ENCODE data around the gene CDC42BPB. TPM values are rescaled to one million over a fixed set of nuclear protein-coding genes. Genes with fewer than 3 reads are reported as not detected.

CDC42BPB gene
- polyA plus RNA-seq, 1 of the 3 experiments (the other 2 are of a cell fraction) = 61.6 TPM

DNA sequence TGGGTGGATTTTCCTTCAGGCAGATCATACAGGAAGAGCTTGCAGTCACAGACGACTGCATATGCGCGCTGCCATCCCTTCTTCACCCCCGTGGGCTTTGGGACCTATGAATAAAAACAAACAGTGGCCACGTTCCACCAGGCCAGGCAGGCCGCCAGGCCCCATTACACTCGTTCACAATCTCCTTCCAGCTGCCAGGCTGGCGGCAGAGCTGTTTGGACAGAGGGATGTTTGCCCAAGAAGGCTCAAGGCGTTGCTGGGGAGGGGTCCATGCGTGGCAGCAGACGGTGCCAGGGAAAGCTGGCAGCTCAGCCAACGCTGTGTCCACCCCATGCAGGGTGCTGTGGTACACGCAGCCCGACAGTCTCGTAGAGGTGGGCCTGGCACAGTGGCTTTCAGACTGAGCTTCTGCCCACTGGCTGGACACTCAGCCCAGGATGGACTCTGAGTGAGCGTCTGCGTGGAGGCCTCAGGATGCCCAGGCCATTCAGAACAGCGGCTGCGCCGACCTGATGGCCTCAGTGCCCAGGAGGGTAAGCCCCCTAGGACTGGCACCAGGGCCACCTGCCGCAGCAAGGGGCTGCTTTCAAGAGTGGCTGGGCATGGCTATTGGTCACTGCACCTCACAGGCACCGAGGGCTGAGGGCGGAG lies 107.4 kb downstream of the CDC42BPB start:
- no peak for DNase-seq
- TF ChIP-seq, protein P1, sequence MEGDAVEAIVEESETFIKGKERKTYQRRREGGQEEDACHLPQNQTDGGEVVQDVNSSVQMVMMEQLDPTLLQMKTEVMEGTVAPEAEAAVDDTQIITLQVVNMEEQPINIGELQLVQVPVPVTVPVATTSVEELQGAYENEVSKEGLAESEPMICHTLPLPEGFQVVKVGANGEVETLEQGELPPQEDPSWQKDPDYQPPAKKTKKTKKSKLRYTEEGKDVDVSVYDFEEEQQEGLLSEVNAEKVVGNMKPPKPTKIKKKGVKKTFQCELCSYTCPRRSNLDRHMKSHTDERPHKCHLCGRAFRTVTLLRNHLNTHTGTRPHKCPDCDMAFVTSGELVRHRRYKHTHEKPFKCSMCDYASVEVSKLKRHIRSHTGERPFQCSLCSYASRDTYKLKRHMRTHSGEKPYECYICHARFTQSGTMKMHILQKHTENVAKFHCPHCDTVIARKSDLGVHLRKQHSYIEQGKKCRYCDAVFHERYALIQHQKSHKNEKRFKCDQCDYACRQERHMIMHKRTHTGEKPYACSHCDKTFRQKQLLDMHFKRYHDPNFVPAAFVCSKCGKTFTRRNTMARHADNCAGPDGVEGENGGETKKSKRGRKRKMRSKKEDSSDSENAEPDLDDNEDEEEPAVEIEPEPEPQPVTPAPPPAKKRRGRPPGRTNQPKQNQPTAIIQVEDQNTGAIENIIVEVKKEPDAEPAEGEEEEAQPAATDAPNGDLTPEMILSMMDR (IDR thresholded peaks at IDR 0.05) = no peak
- TF ChIP-seq ELF1 (IDR thresholded peaks at IDR 0.05) (no peak), TEAD4 (IDR thresholded peaks at IDR 0.05; ENCODE audit: borderline replicate concordance, insufficient read depth) (no peak), RAD21 (IDR thresholded peaks at IDR 0.05; ENCODE audit: low read length) (no peak), RFX5 (IDR thresholded peaks at IDR 0.05; ENCODE audit: low read length) (no peak)
- TF ChIP-seq, protein P2, sequence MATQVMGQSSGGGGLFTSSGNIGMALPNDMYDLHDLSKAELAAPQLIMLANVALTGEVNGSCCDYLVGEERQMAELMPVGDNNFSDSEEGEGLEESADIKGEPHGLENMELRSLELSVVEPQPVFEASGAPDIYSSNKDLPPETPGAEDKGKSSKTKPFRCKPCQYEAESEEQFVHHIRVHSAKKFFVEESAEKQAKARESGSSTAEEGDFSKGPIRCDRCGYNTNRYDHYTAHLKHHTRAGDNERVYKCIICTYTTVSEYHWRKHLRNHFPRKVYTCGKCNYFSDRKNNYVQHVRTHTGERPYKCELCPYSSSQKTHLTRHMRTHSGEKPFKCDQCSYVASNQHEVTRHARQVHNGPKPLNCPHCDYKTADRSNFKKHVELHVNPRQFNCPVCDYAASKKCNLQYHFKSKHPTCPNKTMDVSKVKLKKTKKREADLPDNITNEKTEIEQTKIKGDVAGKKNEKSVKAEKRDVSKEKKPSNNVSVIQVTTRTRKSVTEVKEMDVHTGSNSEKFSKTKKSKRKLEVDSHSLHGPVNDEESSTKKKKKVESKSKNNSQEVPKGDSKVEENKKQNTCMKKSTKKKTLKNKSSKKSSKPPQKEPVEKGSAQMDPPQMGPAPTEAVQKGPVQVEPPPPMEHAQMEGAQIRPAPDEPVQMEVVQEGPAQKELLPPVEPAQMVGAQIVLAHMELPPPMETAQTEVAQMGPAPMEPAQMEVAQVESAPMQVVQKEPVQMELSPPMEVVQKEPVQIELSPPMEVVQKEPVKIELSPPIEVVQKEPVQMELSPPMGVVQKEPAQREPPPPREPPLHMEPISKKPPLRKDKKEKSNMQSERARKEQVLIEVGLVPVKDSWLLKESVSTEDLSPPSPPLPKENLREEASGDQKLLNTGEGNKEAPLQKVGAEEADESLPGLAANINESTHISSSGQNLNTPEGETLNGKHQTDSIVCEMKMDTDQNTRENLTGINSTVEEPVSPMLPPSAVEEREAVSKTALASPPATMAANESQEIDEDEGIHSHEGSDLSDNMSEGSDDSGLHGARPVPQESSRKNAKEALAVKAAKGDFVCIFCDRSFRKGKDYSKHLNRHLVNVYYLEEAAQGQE (IDR thresholded peaks at IDR 0.05; ENCODE audit: low read depth, low read length) = no peak
- H3F3A ChIP-seq (replicated peaks; ENCODE audit: insufficient read depth) = no peaks in the 10 kb centered on the region
- no peaks in the 10 kb centered on the region for H3K27me3 ChIP-seq (ENCODE audit: insufficient read depth)
- H3K9ac ChIP-seq = no peak overlapping the region
- ChIA-PET CTCF (interaction anchor here (1.6 kb wide), 1 partner anchor 9 kb away, joined by 3 read pairs; no protein-coding TSS in a partner anchor), POLR2A (no interaction called here)
- H3K4me1 ChIP-seq (ENCODE audit: control insufficient read depth in 1 of 2, insufficient read depth in 2 of 2, low read depth in 1 of 2, low read length in 1 of 2) = peaks cover 0 to 3% of the 10 kb centered on the region in 2 experiments; a peak in 1 of 4 replicates
- H3K9me3 ChIP-seq = no peaks in the 10 kb centered on the region
- H3K27ac ChIP-seq (ENCODE audit: low read depth in 2 of 2, low read length in 1 of 2) = peak overlapping the region in 1 of 2 experiments; percentile 24; a peak in 1 of 4 replicates
- no peaks in the 10 kb centered on the region for H3K9me2 ChIP-seq
- WGBS (ENCODE audit: low lambda C conversion rate) = 83% methylated on average over 9 of the region's 23 CpGs
- no peaks in the 10 kb centered on the region for H4K20me1 ChIP-seq (ENCODE audit: insufficient read depth)
- no peak overlapping the region for H3K4me3 ChIP-seq (ENCODE audit: low read depth in 2 of 2, low read length in 1 of 2)
- peaks cover 49 to 87% of the 10 kb centered on the region in 2 experiments for H3K36me3 ChIP-seq (replicated peaks in 1 of 2; ENCODE audit: control insufficient read depth in 1 of 2, insufficient read depth in 2 of 2, low read length in 1 of 2)
- H2AFZ ChIP-seq (ENCODE audit: low read depth) = no peak overlapping the region
- no peaks in the 10 kb centered on the region for H3K79me2 ChIP-seq (ENCODE audit: insufficient read depth)
- no peak overlapping the region for H3K4me2 ChIP-seq

DNA sequence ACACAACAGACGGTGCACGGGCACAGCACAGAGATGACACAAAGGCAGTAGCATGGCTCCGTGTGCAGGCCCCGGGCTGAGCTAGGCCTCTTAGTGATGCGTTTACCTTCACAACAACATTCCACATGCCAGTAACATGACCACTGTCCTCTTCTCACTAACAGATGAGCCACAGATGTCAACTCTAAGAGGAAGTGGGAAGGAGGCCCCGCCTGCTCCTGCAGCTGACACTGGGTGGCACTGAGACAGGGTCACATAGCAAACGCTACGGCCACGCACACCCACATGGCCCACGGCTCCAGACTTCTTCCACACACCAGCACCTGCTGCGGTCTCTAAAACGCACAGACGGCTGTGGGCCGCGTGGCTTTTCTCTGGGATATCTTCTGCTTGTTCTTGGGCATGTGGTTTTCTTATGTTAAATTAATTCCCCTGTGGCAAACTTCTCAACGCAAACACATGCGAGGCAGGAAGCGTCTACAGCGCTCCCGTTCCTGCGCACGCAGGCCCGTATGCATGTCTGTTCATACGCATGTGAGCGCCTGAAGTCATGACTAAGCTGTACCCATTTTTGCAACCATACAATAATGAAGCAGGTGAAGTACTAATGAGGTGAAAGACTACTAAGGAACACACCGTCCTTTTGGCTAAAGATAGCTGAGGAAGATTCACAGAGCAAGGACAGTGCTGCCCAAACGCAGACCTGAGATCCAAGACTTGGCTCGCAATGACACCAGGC lies 108.1 kb downstream of the CDC42BPB start:
- ChIA-PET POLR2A (no interaction called here), CTCF (interaction anchor here (1.6 kb wide), 1 partner anchor 8 kb away, joined by 3 read pairs; no protein-coding TSS in a partner anchor)
- Histone ChIP-seq H3K9me2 (no peaks in the 10 kb centered on the region), H3F3A (replicated peaks; ENCODE audit: insufficient read depth) (no peaks in the 10 kb centered on the region), H3K4me3 (ENCODE audit: low read depth in 2 of 2, low read length in 1 of 2) (no peak overlapping the region), H3K9me3 (no peaks in the 10 kb centered on the region), H3K79me2 (ENCODE audit: insufficient read depth) (no peaks in the 10 kb centered on the region), H2AFZ (ENCODE audit: low read depth) (no peak overlapping the region), H4K20me1 (ENCODE audit: insufficient read depth) (no peaks in the 10 kb centered on the region), H3K27ac (ENCODE audit: low read depth in 2 of 2, low read length in 1 of 2) (no peak overlapping the region), H3K4me2 (no peak overlapping the region), H3K27me3 (ENCODE audit: insufficient read depth) (no peaks in the 10 kb centered on the region), H3K4me1 (ENCODE audit: control insufficient read depth in 1 of 2, insufficient read depth in 2 of 2, low read depth in 1 of 2, low read length in 1 of 2) (peaks cover 0 to 3% of the 10 kb centered on the region in 2 experiments; a peak in 1 of 4 replicates), H3K9ac (no peak overlapping the region), H3K36me3 (replicated peaks in 1 of 2; ENCODE audit: control insufficient read depth in 1 of 2, insufficient read depth in 2 of 2, low read length in 1 of 2) (peaks cover 46 to 88% of the 10 kb centered on the region in 2 experiments)
- WGBS (ENCODE audit: low lambda C conversion rate) = 94% methylated on average over 25 of the region's 28 CpGs
- TF ChIP-seq, protein P3, sequence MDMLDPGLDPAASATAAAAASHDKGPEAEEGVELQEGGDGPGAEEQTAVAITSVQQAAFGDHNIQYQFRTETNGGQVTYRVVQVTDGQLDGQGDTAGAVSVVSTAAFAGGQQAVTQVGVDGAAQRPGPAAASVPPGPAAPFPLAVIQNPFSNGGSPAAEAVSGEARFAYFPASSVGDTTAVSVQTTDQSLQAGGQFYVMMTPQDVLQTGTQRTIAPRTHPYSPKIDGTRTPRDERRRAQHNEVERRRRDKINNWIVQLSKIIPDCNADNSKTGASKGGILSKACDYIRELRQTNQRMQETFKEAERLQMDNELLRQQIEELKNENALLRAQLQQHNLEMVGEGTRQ (IDR thresholded peaks at IDR 0.05; ENCODE audit: borderline replicate concordance, low read depth, low read length) = no peak
- TF ChIP-seq NRF1 (IDR thresholded peaks at IDR 0.05; ENCODE audit: low read depth, low read length) (no peak), MXI1 (IDR thresholded peaks at IDR 0.05; ENCODE audit: low read depth, low read length) (no peak), RAD21 (IDR thresholded peaks at IDR 0.05; ENCODE audit: low read length) (no peak), TCF12 (IDR thresholded peaks at IDR 0.05) (no peak), JUND (IDR thresholded peaks at IDR 0.05) (no peak), ELF1 (IDR thresholded peaks at IDR 0.05) (no peak)
- TF ChIP-seq, protein P1 (IDR thresholded peaks at IDR 0.05) = no peak
- TF ChIP-seq, protein P4, sequence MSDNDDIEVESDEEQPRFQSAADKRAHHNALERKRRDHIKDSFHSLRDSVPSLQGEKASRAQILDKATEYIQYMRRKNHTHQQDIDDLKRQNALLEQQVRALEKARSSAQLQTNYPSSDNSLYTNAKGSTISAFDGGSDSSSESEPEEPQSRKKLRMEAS (IDR thresholded peaks at IDR 0.05; ENCODE audit: low read depth) = no peak
- DNase-seq = no peak
